ENCODE measurements around the gene MIP.
"Not testable (repeated sequence)": the region's sequence is repeated elsewhere in the genome, so short reads cannot be mapped to it uniquely, and the experiment has no call there.

MIP gene

DNA sequence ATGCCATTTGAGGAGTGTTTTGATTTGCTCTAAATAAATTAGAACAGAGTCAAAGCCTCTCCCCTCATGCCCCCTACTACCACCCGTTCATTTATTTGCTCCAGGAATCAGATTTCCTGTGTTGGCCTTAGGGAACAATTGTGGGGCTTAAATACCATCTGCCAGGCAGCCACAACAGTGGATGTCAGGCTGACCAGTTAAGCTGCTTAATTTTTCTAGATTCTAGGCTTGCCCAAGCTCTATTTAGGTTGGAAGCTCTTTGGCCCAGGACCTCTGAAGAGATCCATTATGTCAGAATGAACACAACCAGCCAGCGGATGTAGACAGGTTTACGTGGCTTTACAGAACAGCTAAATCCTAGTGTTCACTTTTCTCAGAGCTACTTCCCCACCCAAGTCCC lies 4.2 kb downstream of the MIP start:
- Histone ChIP-seq H3K27me3 (ENCODE audit: insufficient read depth, low read depth, severe bottlenecking) (no peaks in the 10 kb centered on the region), H3K9me3 (ENCODE audit: severe bottlenecking) (no peaks in the 10 kb centered on the region), H3K27ac (peak overlapping the region; percentile 97), H3K4me3 (ENCODE audit: low read depth, low read length) (peak overlapping the region; percentile 46), H3K36me3 (peaks cover 3% of the 10 kb centered on the region; the same call in 1 of the 2 replicates)
- peak; percentile 78 for DNase-seq
- TF ChIP-seq CTCF (IDR thresholded peaks at IDR 0.05; ENCODE audit: low read depth, low read length): no peak

DNA sequence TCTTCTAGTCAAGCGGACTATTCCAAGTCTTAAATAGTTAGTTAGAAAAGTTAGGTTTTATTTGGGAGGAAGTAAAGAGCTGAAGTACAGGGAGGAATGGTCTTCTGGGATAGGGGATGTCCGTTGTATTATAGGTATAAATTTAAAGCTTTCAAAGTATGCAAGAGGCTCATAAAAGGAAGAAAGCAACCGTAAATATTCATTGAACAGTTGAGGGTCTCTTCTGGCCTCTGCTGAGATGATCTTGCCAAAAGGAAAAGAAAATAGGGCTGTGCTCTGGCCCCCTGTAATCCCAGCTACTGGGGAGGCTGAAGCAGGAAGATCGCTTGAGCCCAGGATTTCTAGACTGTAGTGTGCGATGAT lies 4.9 kb downstream of the MIP start:
- peak overlapping the region; percentile 46 for H3K4me3 ChIP-seq (ENCODE audit: low read depth, low read length)
- peaks cover 3% of the 10 kb centered on the region; the same call in 1 of the 2 replicates for H3K36me3 ChIP-seq
- H3K9me3 ChIP-seq (ENCODE audit: severe bottlenecking): no peaks in the 10 kb centered on the region
- H3K27me3 ChIP-seq (ENCODE audit: insufficient read depth, low read depth, severe bottlenecking): no peaks in the 10 kb centered on the region
- no peak for TF ChIP-seq CTCF (IDR thresholded peaks at IDR 0.05; ENCODE audit: low read depth, low read length)
- peak overlapping the region; percentile 97 for H3K27ac ChIP-seq
- peak; percentile 26 for DNase-seq

- DNase-seq: peak; percentile 81
- H3K27me3 ChIP-seq (ENCODE audit: insufficient read depth, low read depth, severe bottlenecking): no peaks in the 10 kb centered on the region
- H3K36me3 ChIP-seq: peaks cover 3% of the 10 kb centered on the region; the same call in 1 of the 2 replicates
- no peak for TF ChIP-seq CTCF (IDR thresholded peaks at IDR 0.05; ENCODE audit: low read depth, low read length)
- H3K4me3 ChIP-seq (ENCODE audit: low read depth, low read length): peak within 1 kb of the TSS; percentile 46
- peak within 1 kb of the TSS; percentile 97 for H3K27ac ChIP-seq
- no peaks in the 10 kb centered on the region for H3K9me3 ChIP-seq (ENCODE audit: severe bottlenecking)
Observed at GRCh38 chr12:56448860-56449621, 5.4 kb downstream of the MIP start, which contains the start of gene TIMELESS. Gene TIMELESS (minus strand): TSS chr12:56449426. CDS start chr12:56434170, 15,256 bp downstream.

- H3K9me3 ChIP-seq (ENCODE audit: severe bottlenecking); H3K4me3 ChIP-seq (ENCODE audit: low read depth, low read length); DNase-seq; H3K27ac ChIP-seq; H3K27me3 ChIP-seq (ENCODE audit: insufficient read depth, low read depth, severe bottlenecking); H3K36me3 ChIP-seq: not testable (repeated sequence)
Observed at GRCh38 chr12:56443208-56443607, 11.2 kb downstream of the MIP start.

- H3K9me3 ChIP-seq (ENCODE audit: severe bottlenecking): no peaks in the 10 kb centered on the region
Observed at GRCh38 chr12:56437430-56438176, 16.9 kb downstream of the MIP start.

More at GRCh38 chr12:56437430-56438176, 16.9 kb downstream of the MIP start:
- TF ChIP-seq CTCF (IDR thresholded peaks at IDR 0.05; ENCODE audit: low read depth, low read length): no peak
- DNase-seq: no peak
- H3K27ac ChIP-seq: no peak overlapping the region
- H3K36me3 ChIP-seq: no peaks in the 10 kb centered on the region
- no peaks in the 10 kb centered on the region for H3K27me3 ChIP-seq (ENCODE audit: insufficient read depth, low read depth, severe bottlenecking)
- no peak overlapping the region for H3K4me3 ChIP-seq (ENCODE audit: low read depth, low read length)
